ENCODE data around the gene MAP3K6.

Gene MAP3K6

GRCh38 chr1:27366113-27366410 lies 699 bp downstream of the MAP3K6 start:
- TF ChIP-seq HDGF (IDR thresholded peaks at IDR 0.05; ENCODE audit: borderline replicate concordance) (no peak), TARDBP (IDR thresholded peaks at IDR 0.05) (no peak), SP1 (IDR thresholded peaks at IDR 0.05) (no peak), CTBP1 (IDR thresholded peaks at IDR 0.05; ENCODE audit: borderline replicate concordance) (no peak), LEF1 (IDR thresholded peaks at IDR 0.05; ENCODE audit: borderline replicate concordance) (no peak), ELF4 (IDR thresholded peaks at IDR 0.05) (no peak), NFRKB (IDR thresholded peaks at IDR 0.05) (no peak), PKNOX1 (IDR thresholded peaks at IDR 0.05) (no peak), ZNF384 (IDR thresholded peaks at IDR 0.05) (no peak), BHLHE40 (IDR thresholded peaks at IDR 0.05; ENCODE audit: borderline replicate concordance) (no peak), ARNT (IDR thresholded peaks at IDR 0.05) (no peak), SUZ12 (IDR thresholded peaks at IDR 0.05) (no peak), L3MBTL2 (conservative IDR thresholded peaks at IDR 0.05) (no peak), FOXM1 (IDR thresholded peaks at IDR 0.05; ENCODE audit: borderline replicate concordance) (no peak), FOXA1 (IDR thresholded peaks at IDR 0.05) (no peak), FOXK2 (IDR thresholded peaks at IDR 0.05) (no peak)

GRCh38 chr1:27365372-27366112 lies 1.2 kb downstream of the MAP3K6 start:
- CTCF ChIA-PET: interaction anchor here (0.5 to 3.8 kb wide), 9 partner anchors 8 to 354 kb away, joined by 3 to 25 read pairs (median 3); partner anchors contain the start of gene CD164L2
- POLR2A ChIA-PET: interaction anchor here (0.5 to 4.0 kb wide), 22 partner anchors 9 to 380 kb away, joined by 3 to 26 read pairs (median 5); partner anchors contain the start of genes CD164L2, FCN3, SLC9A1 and SYTL1
- DNase-seq (ENCODE audit: extremely low spot score): peak; percentile 90
- TF ChIP-seq FOXK2 (IDR thresholded peaks at IDR 0.05) (no peak), SP1 (IDR thresholded peaks at IDR 0.05) (peak; percentile 83)

More at GRCh38 chr1:27366113-27366410, 699 bp downstream of the MAP3K6 start:
- ChIA-PET POLR2A (interaction anchor here (1.0 to 4.0 kb wide), 22 partner anchors 9 to 211 kb away, joined by 3 to 26 read pairs (median 4); partner anchors contain the start of genes CD164L2, FCN3, SLC9A1 and SYTL1), CTCF (interaction anchor here (0.5 to 3.8 kb wide), 11 partner anchors 9 to 354 kb away, joined by 3 to 25 read pairs (median 3); partner anchors contain the start of gene CD164L2)
- peak; percentile 74 for DNase-seq (ENCODE audit: extremely low spot score)

- no peak for DNase-seq (ENCODE audit: extremely low spot score)
- ChIA-PET CTCF (interaction anchor here (0.6 to 2.6 kb wide), 4 partner anchors 8 to 65 kb away, joined by 3 to 9 read pairs (median 6); partner anchors contain the start of gene CD164L2), POLR2A (interaction anchor here (0.5 to 4.0 kb wide), 19 partner anchors 8 to 379 kb away, joined by 3 to 26 read pairs (median 5); partner anchors contain the start of genes CD164L2, FCN3, SLC9A1 and SYTL1)
- TF ChIP-seq TARDBP (IDR thresholded peaks at IDR 0.05) (no peak), SUZ12 (IDR thresholded peaks at IDR 0.05) (no peak), BHLHE40 (IDR thresholded peaks at IDR 0.05; ENCODE audit: borderline replicate concordance) (no peak), LEF1 (IDR thresholded peaks at IDR 0.05; ENCODE audit: borderline replicate concordance) (no peak), FOXA1 (IDR thresholded peaks at IDR 0.05) (no peak), FOXM1 (IDR thresholded peaks at IDR 0.05; ENCODE audit: borderline replicate concordance) (no peak), ARNT (IDR thresholded peaks at IDR 0.05) (no peak), HDGF (IDR thresholded peaks at IDR 0.05; ENCODE audit: borderline replicate concordance) (no peak), PKNOX1 (IDR thresholded peaks at IDR 0.05) (no peak), FOXK2 (IDR thresholded peaks at IDR 0.05) (no peak), SP1 (IDR thresholded peaks at IDR 0.05) (no peak), CTBP1 (IDR thresholded peaks at IDR 0.05; ENCODE audit: borderline replicate concordance) (no peak), ZNF384 (IDR thresholded peaks at IDR 0.05) (no peak), NFRKB (IDR thresholded peaks at IDR 0.05) (no peak), L3MBTL2 (conservative IDR thresholded peaks at IDR 0.05) (no peak), ELF4 (IDR thresholded peaks at IDR 0.05) (no peak)
Observed at GRCh38 chr1:27364696-27365371, 1.9 kb downstream of the MAP3K6 start.

- no peak for DNase-seq (ENCODE audit: extremely low spot score)
- TF ChIP-seq BHLHE40 (IDR thresholded peaks at IDR 0.05; ENCODE audit: borderline replicate concordance) (no peak), FOXM1 (IDR thresholded peaks at IDR 0.05; ENCODE audit: borderline replicate concordance) (no peak), ARNT (IDR thresholded peaks at IDR 0.05) (no peak), SUZ12 (IDR thresholded peaks at IDR 0.05) (no peak), FOXA1 (IDR thresholded peaks at IDR 0.05) (no peak), CTBP1 (IDR thresholded peaks at IDR 0.05; ENCODE audit: borderline replicate concordance) (no peak), ZNF384 (IDR thresholded peaks at IDR 0.05) (no peak), SP1 (IDR thresholded peaks at IDR 0.05) (no peak), NFRKB (IDR thresholded peaks at IDR 0.05) (no peak), PKNOX1 (IDR thresholded peaks at IDR 0.05) (no peak), TARDBP (IDR thresholded peaks at IDR 0.05) (no peak), LEF1 (IDR thresholded peaks at IDR 0.05; ENCODE audit: borderline replicate concordance) (no peak)
- ChIA-PET CTCF (no interaction called here), POLR2A (interaction anchor here (3.0 to 4.0 kb wide), 2 partner anchors 14 to 22 kb away, joined by 24 to 26 read pairs; partner anchors contain the start of gene SYTL1)
Observed at GRCh38 chr1:27363766-27364695, 2.7 kb downstream of the MAP3K6 start.

GRCh38 chr1:27361553-27361952 lies 5.2 kb downstream of the MAP3K6 start:
- TF ChIP-seq SUZ12 (IDR thresholded peaks at IDR 0.05): no peak
- TF ChIP-seq PKNOX1 (IDR thresholded peaks at IDR 0.05): no peak
- TF ChIP-seq L3MBTL2 (conservative IDR thresholded peaks at IDR 0.05): no peak
- no peak for TF ChIP-seq CTBP1 (IDR thresholded peaks at IDR 0.05; ENCODE audit: borderline replicate concordance)
- ChIA-PET POLR2A (no interaction called here), CTCF (no interaction called here)
- no peak for DNase-seq (ENCODE audit: extremely low spot score)
